HEK293 (cell line): ENCODE results near the gene ADPRHL1.

Experiments
- CTCF ChIA-PET: fragments of 350-600 bp; formaldehyde crosslinking; extraction: SDS; loops from one replicate; lab custom pipeline; 2021; ENCODE audit warnings: antibody characterized with exemption; lab: Yijun Ruan, JAX
- POLR2A ChIA-PET: fragments of 300-600 bp; formaldehyde crosslinking; extraction: SDS; loops from one replicate; lab custom pipeline; 2020; ENCODE audit warnings: antibody characterized with exemption, inconsistent platforms; lab: Yijun Ruan, JAX
- H3K27ac ChIP-seq: fragments of 200-500 bp; sonication (Bioruptor generic); 2 replicates; pipeline ENCODE4 v1.5.1; 2014; ENCODE audit warnings: low read depth, low read length, control low read depth, inconsistent platforms; ENCODE audit errors: extremely low read depth
- H3K36me3 ChIP-seq, 2 experiments: fragments of 200-500 bp in 1 of 2; sonication (Bioruptor generic) in 1 of 2; 1 replicate in 1 of 2; 2 replicates in 1 of 2; pipeline ENCODE4 v1.5.1; 2014 to 2017; ENCODE audit warnings: inconsistent platforms in 2 of 2, low read length in 2 of 2; ENCODE audit not compliant: control insufficient read depth in 2 of 2, insufficient read depth in 1 of 2
- H3K4me1 ChIP-seq: fragments of 200-500 bp; sonication (Bioruptor generic); 2 replicates; pipeline ENCODE4 v1.5.1; 2014; ENCODE audit warnings: mild to moderate bottlenecking, low read length, inconsistent platforms; ENCODE audit not compliant: control insufficient read depth, insufficient read depth
- H3K4me3 ChIP-seq: 2 replicates; pipeline ENCODE4 v1.5.1; 2011; ENCODE audit warnings: low read depth, mild to moderate bottlenecking, control low read depth, low read length, moderate library complexity
- H3K9me3 ChIP-seq: fragments of 200-500 bp; sonication (Bioruptor generic); 2 replicates; pipeline ENCODE4 v1.5.1; 2014; ENCODE audit warnings: low read depth, low read length, inconsistent platforms; ENCODE audit not compliant: control insufficient read depth, insufficient read depth
- BCL11A ChIP-seq: fragments of 450-650 bp; formaldehyde crosslinking; IDR thresholded peaks from 2 replicates; pipeline ENCODE4 v1.5.1; 2016; ENCODE audit warnings: low read depth, missing biosample characterization, missing genetic modification characterization
- ELK4 ChIP-seq: IDR thresholded peaks from 2 replicates; pipeline ENCODE4 v1.6.1; 2011; ENCODE audit warnings: mild to moderate bottlenecking, low read depth, low read length, borderline replicate concordance
- GLI4 ChIP-seq: fragments of 450-650 bp; formaldehyde crosslinking; IDR thresholded peaks from 2 replicates; pipeline ENCODE4 v1.5.1; 2016; ENCODE audit warnings: missing biosample characterization, missing genetic modification characterization
- HOXA7 ChIP-seq: sonication (generic); formaldehyde crosslinking; IDR thresholded peaks from 2 replicates; pipeline ENCODE4 v1.8.1; 2022; ENCODE audit warnings: missing genetic modification reagents, borderline replicate concordance
- KLF1 ChIP-seq: fragments of 450-650 bp; formaldehyde crosslinking; IDR thresholded peaks from 2 replicates; pipeline ENCODE4 v1.5.1; 2016; ENCODE audit warnings: missing biosample characterization, missing genetic modification characterization
- MEIS1 ChIP-seq: sonication (generic); formaldehyde crosslinking; IDR thresholded peaks from 2 replicates; pipeline ENCODE4 v1.8.1; 2022; ENCODE audit warnings: missing genetic modification reagents, mild to moderate bottlenecking, borderline replicate concordance
- OSR2 ChIP-seq: fragments of 450-650 bp; formaldehyde crosslinking; IDR thresholded peaks from 2 replicates; pipeline ENCODE4 v1.5.1; 2016; ENCODE audit warnings: missing biosample characterization, missing genetic modification characterization
- REPIN1 ChIP-seq: fragments of 450-650 bp; formaldehyde crosslinking; IDR thresholded peaks from 2 replicates; pipeline ENCODE4 v1.5.1; 2017; ENCODE audit warnings: missing biosample characterization, missing genetic modification characterization, low read depth
- SETDB1 ChIP-seq: IDR thresholded peaks from one replicate; pipeline ENCODE4 v1.6.1; 2017; ENCODE audit warnings: mild to moderate bottlenecking, low read length, moderate library complexity, mixed read lengths; ENCODE audit not compliant: insufficient read length
- SP2 ChIP-seq: fragments of 450-650 bp; formaldehyde crosslinking; IDR thresholded peaks from 2 replicates; pipeline ENCODE4 v1.5.1; 2016; ENCODE audit warnings: missing biosample characterization, missing genetic modification characterization
- SP7 ChIP-seq: fragments of 450-650 bp; formaldehyde crosslinking; IDR thresholded peaks from 2 replicates; pipeline ENCODE4 v1.5.1; 2016; ENCODE audit warnings: missing biosample characterization, missing genetic modification characterization
- ZBTB17 ChIP-seq: fragments of 450-650 bp; formaldehyde crosslinking; IDR thresholded peaks from 2 replicates; pipeline ENCODE4 v1.5.1; 2016; ENCODE audit warnings: missing biosample characterization, missing genetic modification characterization
- ZBTB8A ChIP-seq: fragments of 450-650 bp; formaldehyde crosslinking; IDR thresholded peaks from 2 replicates; pipeline ENCODE4 v1.5.1; 2016; ENCODE audit warnings: missing biosample characterization, missing genetic modification characterization
- ZEB2 ChIP-seq: fragments of 450-650 bp; formaldehyde crosslinking; IDR thresholded peaks from 2 replicates; pipeline ENCODE4 v1.5.1; 2016; ENCODE audit warnings: missing biosample characterization, missing genetic modification characterization
- ZNF121 ChIP-seq: fragments of 450-650 bp; formaldehyde crosslinking; IDR thresholded peaks from 2 replicates; pipeline ENCODE4 v1.5.1; 2016; ENCODE audit warnings: missing biosample characterization, missing genetic modification characterization
- ZNF211 ChIP-seq: fragments of 450-650 bp; formaldehyde crosslinking; IDR thresholded peaks from 2 replicates; pipeline ENCODE4 v1.5.1; 2016; ENCODE audit warnings: low read depth, missing biosample characterization, missing genetic modification characterization
- ZNF223 ChIP-seq: fragments of 450-650 bp; formaldehyde crosslinking; IDR thresholded peaks from 2 replicates; pipeline ENCODE4 v1.5.1; 2016; ENCODE audit warnings: missing biosample characterization, missing genetic modification characterization
- ZNF341 ChIP-seq: fragments of 450-650 bp; formaldehyde crosslinking; IDR thresholded peaks from 2 replicates; pipeline ENCODE4; 2016; ENCODE audit warnings: low read depth, missing biosample characterization, missing genetic modification characterization
- ZNF394 ChIP-seq: fragments of 450-650 bp; formaldehyde crosslinking; IDR thresholded peaks from 2 replicates; pipeline ENCODE4 v1.5.1; 2016; ENCODE audit warnings: missing biosample characterization, missing genetic modification characterization, mild to moderate bottlenecking, moderate library complexity, borderline replicate concordance
- ZNF404 ChIP-seq: fragments of 450-650 bp; formaldehyde crosslinking; IDR thresholded peaks from 2 replicates; pipeline ENCODE4 v1.5.1; 2017; ENCODE audit warnings: missing biosample characterization, missing genetic modification characterization
- ZNF501 ChIP-seq: fragments of 450-650 bp; formaldehyde crosslinking; IDR thresholded peaks from 2 replicates; pipeline ENCODE4 v1.5.1; 2016; ENCODE audit warnings: missing biosample characterization, missing genetic modification characterization
- ZNF561 ChIP-seq: fragments of 450-650 bp; IDR thresholded peaks from 2 replicates; pipeline ENCODE4 v1.5.1; 2018; ENCODE audit warnings: missing biosample characterization, missing genetic modification characterization, borderline replicate concordance
- ZNF624 ChIP-seq: fragments of 450-650 bp; formaldehyde crosslinking; IDR thresholded peaks from 2 replicates; pipeline ENCODE4 v1.5.1; 2017; ENCODE audit warnings: missing biosample characterization, missing genetic modification characterization
- ZNF626 ChIP-seq: fragments of 450-650 bp; sonication (Bioruptor Pico); formaldehyde crosslinking; IDR thresholded peaks from 2 replicates; pipeline ENCODE4 v1.5.1; 2018; ENCODE audit warnings: missing biosample characterization, missing genetic modification characterization, inconsistent platforms
- ZNF660 ChIP-seq: fragments of 450-650 bp; IDR thresholded peaks from 2 replicates; pipeline ENCODE4 v1.5.1; 2018; ENCODE audit warnings: missing biosample characterization, mild to moderate bottlenecking, missing genetic modification characterization
- ZSCAN30 ChIP-seq: fragments of 450-650 bp; IDR thresholded peaks from 2 replicates; pipeline ENCODE4 v1.5.1; 2018; ENCODE audit warnings: missing biosample characterization, mild to moderate bottlenecking, missing genetic modification characterization, moderate library complexity
- ZXDB ChIP-seq: fragments of 450-650 bp; formaldehyde crosslinking; IDR thresholded peaks from 2 replicates; pipeline ENCODE4 v1.5.1; 2016; ENCODE audit warnings: missing biosample characterization, missing genetic modification characterization

The ADPRHL1 gene

DNA sequence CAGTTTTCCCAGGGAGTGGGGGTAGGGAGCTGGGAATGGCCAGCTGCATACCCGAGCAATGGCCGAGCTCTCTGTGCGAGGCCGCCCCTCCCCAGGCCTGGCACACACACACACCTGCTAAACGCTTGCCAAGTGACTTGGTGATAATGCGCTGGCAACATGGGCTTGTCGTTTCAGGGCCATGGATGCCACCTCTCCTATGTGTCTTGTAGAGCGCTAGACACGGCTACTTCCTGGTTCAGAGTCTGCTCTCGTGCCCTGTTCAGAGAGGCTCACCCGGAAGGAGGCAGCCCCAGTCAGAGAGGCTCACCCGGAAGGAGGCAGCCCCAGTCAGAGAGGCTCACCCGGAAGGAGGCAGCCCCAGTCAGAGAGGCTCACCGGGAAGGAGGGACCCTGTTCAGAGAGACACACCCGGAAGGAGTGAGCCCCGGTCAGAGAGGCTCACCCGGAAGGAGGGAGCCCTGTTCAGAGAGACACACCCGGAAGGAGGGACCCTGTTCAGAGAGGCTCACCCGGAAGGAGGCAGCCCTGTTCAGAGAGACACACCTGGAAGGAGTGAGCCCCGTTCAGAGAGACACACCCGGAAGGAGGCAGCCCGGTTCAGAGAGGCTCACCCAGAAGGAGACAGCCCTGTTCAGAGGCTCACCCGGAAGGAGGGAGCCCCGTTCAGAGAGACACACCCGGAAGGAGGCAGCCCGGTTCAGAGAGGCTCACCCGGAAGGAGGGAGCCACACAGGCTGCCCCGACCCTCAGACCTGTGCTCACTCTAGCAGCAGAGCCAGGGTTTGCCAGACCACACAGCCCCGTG, 4.2 kb downstream of the ADPRHL1 start:
- Histone ChIP-seq H3K27ac (no peak overlapping the region), H3K9me3 (no peaks in the 10 kb centered on the region), H3K4me1 (peaks cover 4% of the 10 kb centered on the region; the same call in 1 of the 2 replicates), H3K4me3 (no peak overlapping the region), H3K36me3 (peaks cover 0 to 19% of the 10 kb centered on the region in 2 experiments; a peak in 1 of 3 replicates)
- POLR2A ChIA-PET, result no interaction called here
- TF ChIP-seq SP7 (tag by site-specific recombination), result 0 out of 2 replicates have a peak, but pooled peaks have one; percentile 16
- TF ChIP-seq ZXDB (tag by site-specific recombination), result no peak
- no peak for TF ChIP-seq OSR2 (tag by site-specific recombination)
- TF ChIP-seq GLI4 (tag by site-specific recombination), result no peak
- peak; percentile 76 for TF ChIP-seq ZSCAN30 (tag by site-specific recombination)
- no peak for TF ChIP-seq ZNF404 (tag by site-specific recombination)
- no peak for TF ChIP-seq BCL11A (tag by site-specific recombination)
- peak; percentile 33; the same call in 1 of the 2 replicates for TF ChIP-seq ZNF501 (tag by site-specific recombination)
- no peak for TF ChIP-seq ELK4
- no peak for TF ChIP-seq ZNF626 (tag by site-specific recombination)
- TF ChIP-seq ZNF660 (tag by site-specific recombination), result 0 out of 2 replicates have a peak, but pooled peaks have one; percentile 44
- TF ChIP-seq ZNF624, result no peak; the same call in 1 of the 2 replicates
- TF ChIP-seq ZBTB8A (tag by site-specific recombination), result peak; percentile 41
- TF ChIP-seq HOXA7 (CRISPR knock-in tag), result no peak
- TF ChIP-seq KLF1 (tag by site-specific recombination), result peak; percentile 36; the same call in 1 of the 2 replicates
- TF ChIP-seq ZNF121 (tag by site-specific recombination), result peak; percentile 94
- TF ChIP-seq ZNF561, result peak; percentile 85
- peak; percentile 60 for TF ChIP-seq SP2
- no peak for TF ChIP-seq MEIS1 (CRISPR knock-in tag)
- TF ChIP-seq ZNF211 (tag by site-specific recombination), result no peak
- peak; percentile 91 for TF ChIP-seq ZNF341
- TF ChIP-seq REPIN1 (tag by site-specific recombination), result no peak
- TF ChIP-seq ZBTB17 (tag by site-specific recombination), result 0 out of 2 replicates have a peak, but pooled peaks have one; percentile 35
- TF ChIP-seq ZEB2 (tag by site-specific recombination), result no peak
- no peak for TF ChIP-seq SETDB1
- CTCF ChIA-PET, result interaction anchor here (0.7 kb wide), 1 partner anchor 53 kb away, joined by 3 read pairs; no protein-coding TSS in a partner anchor

DNA sequence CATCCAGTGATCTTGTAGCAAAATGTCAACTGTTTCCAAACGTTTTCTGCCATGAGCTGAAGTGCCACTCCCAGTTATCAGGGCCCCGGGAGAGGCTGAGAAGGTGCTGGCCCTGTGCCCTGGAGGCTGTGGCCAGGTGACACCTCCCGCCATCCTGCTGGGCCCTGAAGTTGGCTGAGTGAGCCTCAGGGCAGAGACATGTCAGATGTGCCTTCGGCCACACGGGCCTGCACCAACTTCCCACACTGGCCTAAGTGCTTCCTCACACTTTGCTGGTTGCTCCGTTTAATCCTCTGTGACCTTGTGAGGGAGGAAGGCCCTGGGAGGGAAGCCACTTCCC, 4.8 kb downstream of the ADPRHL1 start:
- CTCF ChIA-PET, result interaction anchor here (0.7 kb wide), 1 partner anchor 52 kb away, joined by 3 read pairs; no protein-coding TSS in a partner anchor
- TF ChIP-seq ZNF223 (no peak), ZNF394 (tag by site-specific recombination) (no peak)
- Histone ChIP-seq H3K36me3 (peaks cover 0 to 19% of the 10 kb centered on the region in 2 experiments; a peak in 2 of 3 replicates), H3K4me1 (peaks cover 4% of the 10 kb centered on the region; the same call in 1 of the 2 replicates), H3K9me3 (no peaks in the 10 kb centered on the region), H3K4me3 (no peak overlapping the region), H3K27ac (no peak overlapping the region)
- POLR2A ChIA-PET, result no interaction called here
